ENCODE data around the gene RRBP1. TPM values are rescaled to one million over a fixed set of nuclear protein-coding genes. Genes with fewer than 3 reads are reported as not detected.

Gene RRBP1
- total RNA-seq, 4 donors from 2014 or later = 76.5 to 162 (median 83.9) TPM

GRCh38 chr20:17570347-17571152 lies 111.5 kb downstream of the RRBP1 start:
- peaks cover 0 to 51% (median 7%) of the 10 kb centered on the region in 4 donors for H3K4me1 ChIP-seq
- peak; percentile 23 to 42 for DNase-seq (ENCODE audit: low spot score in 2 of 2)
- H3K9me3 ChIP-seq = no peaks in the 10 kb centered on the region
- TF ChIP-seq POLR2A (IDR thresholded peaks at IDR 0.05) = no peak
- TF ChIP-seq EP300 (IDR thresholded peaks at IDR 0.05) = no peak
- no peak for TF ChIP-seq CTCF (IDR thresholded peaks at IDR 0.05)
- 1 to 2% methylated on average over 17 to 28 of the region's 43 CpGs for WGBS, 2 donors
- no peaks in the 10 kb centered on the region for H3K36me3 ChIP-seq
- H3K27me3 ChIP-seq = no peaks in the 10 kb centered on the region
- peak overlapping the region; percentile 91 to 99 (median 98) for H3K27ac ChIP-seq
- H3K4me3 ChIP-seq = peak overlapping the region; percentile 84 to 96 (median 91)

GRCh38 chr20:17569616-17570346 lies 112.3 kb downstream of the RRBP1 start, which contains the start of gene DSTN:
TSS of gene DSTN (plus strand) at chr20:17570075. CDS start at chr20:17570209, 134 bp downstream.
- Histone ChIP-seq H3K27ac (peak within 1 kb of the TSS; percentile 91 to 99 (median 98)), H3K27me3 (no peaks in the 10 kb centered on the region), H3K4me3 (peak within 1 kb of the TSS; percentile 84 to 96 (median 91)), H3K9me3 (no peaks in the 10 kb centered on the region), H3K36me3 (no peaks in the 10 kb centered on the region), H3K4me1 (peaks cover 0 to 45% (median 7%) of the 10 kb centered on the region in 4 donors)
- DNase-seq (ENCODE audit: low spot score in 2 of 2) = peak; percentile 85 to 88
- peak in 1 of 5 experiments; percentile 43 for TF ChIP-seq CTCF (IDR thresholded peaks at IDR 0.05)
- peak; percentile 47 to 98 for TF ChIP-seq EP300 (IDR thresholded peaks at IDR 0.05)
- peak; percentile 96 to 97 for TF ChIP-seq POLR2A (IDR thresholded peaks at IDR 0.05)
- 0% methylated on average over 21 to 26 of the region's 70 CpGs for WGBS, 2 donors

- H3K36me3 ChIP-seq = no peaks in the 10 kb centered on the region
- H3K27ac ChIP-seq = peak overlapping the region; percentile 91 to 99 (median 98)
- H3K27me3 ChIP-seq = no peaks in the 10 kb centered on the region
- TF ChIP-seq POLR2A (IDR thresholded peaks at IDR 0.05) = peak in 1 of 2 donors; percentile 67
- TF ChIP-seq EP300 (IDR thresholded peaks at IDR 0.05) = peak; percentile 65 to 85
- peak in 1 of 5 experiments; percentile 17 for TF ChIP-seq CTCF (IDR thresholded peaks at IDR 0.05)
- H3K9me3 ChIP-seq = no peaks in the 10 kb centered on the region
- DNase-seq (ENCODE audit: low spot score in 2 of 2) = peak; percentile 72 to 77
- H3K4me1 ChIP-seq = peaks cover 0 to 41% (median 7%) of the 10 kb centered on the region in 4 donors
- H3K4me3 ChIP-seq = peak overlapping the region; percentile 84 to 96 (median 91)
- WGBS, 2 donors = 0 to 1% methylated on average over 36 to 38 of the region's 38 CpGs
Measured at GRCh38 chr20:17568972-17569521, 113.0 kb downstream of the RRBP1 start.

- WGBS, 2 donors = 71 to 73% methylated on average over 6 of the region's 6 CpGs
- TF ChIP-seq POLR2A (IDR thresholded peaks at IDR 0.05) = no peak
- no peak for TF ChIP-seq EP300 (IDR thresholded peaks at IDR 0.05)
- no peak for TF ChIP-seq CTCF (IDR thresholded peaks at IDR 0.05)
- peak overlapping the region; percentile 84 to 96 (median 91) for H3K4me3 ChIP-seq
- H3K27me3 ChIP-seq = no peaks in the 10 kb centered on the region
- peak overlapping the region; percentile 91 to 99 (median 98) for H3K27ac ChIP-seq
- peaks cover 0 to 33% (median 7%) of the 10 kb centered on the region in 4 donors for H3K4me1 ChIP-seq
- H3K36me3 ChIP-seq = no peaks in the 10 kb centered on the region
- no peak for DNase-seq (ENCODE audit: low spot score in 2 of 2)
- no peaks in the 10 kb centered on the region for H3K9me3 ChIP-seq
Measured at GRCh38 chr20:17568045-17568788, 113.8 kb downstream of the RRBP1 start.
